GM21423 (cell line): ENCODE results near the gene FGF12.

Source experiments
- ATAC-seq: cut with Tn5 transposase; IDR thresholded peaks from one replicate; pipeline ENCODE4 v1.9.1; 2021; ENCODE audit warnings: mild to moderate bottlenecking, moderate library complexity; ENCODE audit not compliant: unreplicated experiment

Gene FGF12

GRCh38 chr3:192514081-192514753 lies 213.1 kb downstream of the FGF12 start:
- ATAC-seq, result no peak

GRCh38 chr3:192505731-192506130 lies 221.6 kb downstream of the FGF12 start:
- ATAC-seq, result no peak

DNA sequence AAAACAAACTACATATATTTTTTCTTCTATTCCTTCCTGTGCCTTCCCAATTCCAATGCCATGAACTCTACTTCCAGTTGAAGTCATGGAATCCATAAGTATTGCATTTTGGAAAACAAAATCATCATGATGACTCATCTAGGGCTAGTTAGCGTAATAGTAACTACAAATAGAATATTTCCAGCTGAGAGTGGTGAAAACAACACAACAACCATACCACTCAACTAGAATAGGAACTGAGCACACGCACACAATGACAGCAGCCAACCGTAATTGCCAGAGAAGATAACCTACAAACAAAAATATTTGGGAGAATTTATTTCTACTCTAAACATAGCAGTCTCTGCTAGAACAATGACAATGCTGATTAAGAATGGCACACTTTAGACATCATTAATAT lies 225.9 kb downstream of the FGF12 start:
- ATAC-seq, result no peak

DNA sequence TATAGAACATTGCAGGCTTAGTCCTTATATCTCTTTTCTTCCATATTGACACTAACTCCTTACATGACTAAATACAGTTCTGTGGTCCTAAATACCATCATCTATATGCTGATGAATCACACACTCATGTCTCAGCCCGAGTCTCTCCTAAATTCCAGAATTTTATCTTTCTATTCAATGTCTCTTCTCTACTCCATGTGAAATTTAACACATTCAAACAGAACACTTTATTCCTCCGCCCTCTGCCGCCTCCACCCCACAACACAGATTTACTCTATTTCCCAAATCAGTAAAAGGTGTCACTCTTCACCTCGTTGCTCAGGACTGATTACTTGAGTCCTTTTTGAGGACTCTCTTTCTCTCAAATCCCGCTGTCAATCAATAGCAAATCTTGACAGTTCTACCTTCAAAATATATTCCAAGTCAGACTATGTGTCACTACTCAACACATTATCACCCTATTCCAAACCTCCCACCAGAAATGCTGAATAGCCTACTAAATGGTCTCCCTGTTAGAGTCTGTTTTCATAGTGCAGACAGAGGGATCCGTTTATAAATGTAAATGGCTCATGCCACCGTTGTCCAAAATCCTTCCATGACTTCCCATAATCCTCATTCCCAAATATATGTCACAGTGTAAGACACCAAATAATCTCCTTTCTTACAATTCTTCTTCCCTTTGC lies 230.3 kb downstream of the FGF12 start:
- ATAC-seq, result no peak

- peak; percentile 88 for ATAC-seq
Observed at GRCh38 chr3:192494174-192494573, 233.2 kb downstream of the FGF12 start.

GRCh38 chr3:192490720-192491119 lies 236.6 kb downstream of the FGF12 start:
- ATAC-seq, result no peak

GRCh38 chr3:192489579-192489978 lies 237.8 kb downstream of the FGF12 start:
- ATAC-seq, result no peak

DNA sequence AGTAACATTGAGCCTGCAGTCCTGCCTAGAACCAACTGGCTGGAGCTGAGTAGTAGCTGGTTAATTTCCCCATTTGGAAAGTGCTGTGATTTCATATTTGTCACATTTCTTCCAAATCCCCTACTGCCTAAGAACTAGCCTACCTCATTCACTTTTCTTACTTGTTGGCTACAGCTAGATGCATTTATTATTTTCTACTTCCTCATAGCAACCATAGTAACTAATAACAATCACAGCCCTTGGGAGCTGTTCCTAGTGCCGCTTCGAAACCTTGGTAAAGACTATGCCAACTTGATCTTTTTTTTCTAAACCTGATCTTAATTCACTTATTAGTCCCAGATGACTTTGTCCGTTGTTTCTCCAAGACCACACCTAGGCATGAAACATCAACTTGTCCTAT lies 240.3 kb downstream of the FGF12 start:
- ATAC-seq, result no peak

- ATAC-seq, result no peak
Observed at GRCh38 chr3:192482809-192483208, 244.5 kb downstream of the FGF12 start.

GRCh38 chr3:192482391-192482790 lies 244.9 kb downstream of the FGF12 start:
- ATAC-seq, result no peak

- no peak for ATAC-seq
Observed at GRCh38 chr3:192481638-192482037, 245.7 kb downstream of the FGF12 start.

DNA sequence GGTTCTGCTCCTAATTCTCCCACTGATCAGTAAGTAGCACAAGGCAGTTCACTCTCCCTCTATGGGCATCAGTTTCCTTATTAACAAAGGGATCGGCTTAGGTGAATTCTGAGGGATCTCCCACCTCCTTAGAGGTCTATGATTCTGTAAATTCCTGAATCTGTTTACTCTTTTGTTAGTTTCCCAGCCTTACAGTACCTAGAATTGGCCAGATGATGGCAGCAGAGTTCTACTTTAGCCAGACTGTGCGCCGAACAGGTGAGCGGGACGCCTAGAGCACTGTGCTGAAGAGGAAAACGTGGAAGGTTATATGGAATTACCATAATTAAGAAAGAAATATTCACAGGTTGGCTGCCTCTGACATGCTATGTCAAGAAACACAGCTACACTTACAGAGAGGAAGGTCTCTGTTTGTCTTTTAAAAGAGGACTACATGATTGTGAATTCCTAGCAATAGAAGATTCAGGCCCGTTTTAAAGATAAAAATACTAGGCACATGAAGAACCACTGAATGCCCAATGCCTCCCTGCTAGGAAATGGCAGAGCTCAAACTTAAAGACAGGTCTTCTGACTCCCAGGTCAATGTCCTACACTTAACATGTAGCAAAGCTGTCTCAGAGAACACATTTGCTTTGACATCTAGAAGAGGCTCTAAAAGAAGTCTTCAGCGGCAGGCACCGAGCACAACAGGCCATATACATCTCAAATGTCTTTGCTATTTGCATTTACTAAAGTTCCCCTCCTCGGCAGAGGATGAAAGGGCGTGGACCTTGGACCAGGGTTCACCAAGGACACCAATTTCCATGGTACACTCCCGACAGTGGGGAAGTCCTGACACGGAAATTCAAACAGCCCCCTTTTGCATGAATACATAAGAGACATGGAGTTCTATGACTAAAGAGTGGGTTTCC lies 259.9 kb downstream of the FGF12 start:
- ATAC-seq, result peak; percentile 95

GRCh38 chr3:192449036-192449435 lies 278.3 kb downstream of the FGF12 start:
- no peak for ATAC-seq

DNA sequence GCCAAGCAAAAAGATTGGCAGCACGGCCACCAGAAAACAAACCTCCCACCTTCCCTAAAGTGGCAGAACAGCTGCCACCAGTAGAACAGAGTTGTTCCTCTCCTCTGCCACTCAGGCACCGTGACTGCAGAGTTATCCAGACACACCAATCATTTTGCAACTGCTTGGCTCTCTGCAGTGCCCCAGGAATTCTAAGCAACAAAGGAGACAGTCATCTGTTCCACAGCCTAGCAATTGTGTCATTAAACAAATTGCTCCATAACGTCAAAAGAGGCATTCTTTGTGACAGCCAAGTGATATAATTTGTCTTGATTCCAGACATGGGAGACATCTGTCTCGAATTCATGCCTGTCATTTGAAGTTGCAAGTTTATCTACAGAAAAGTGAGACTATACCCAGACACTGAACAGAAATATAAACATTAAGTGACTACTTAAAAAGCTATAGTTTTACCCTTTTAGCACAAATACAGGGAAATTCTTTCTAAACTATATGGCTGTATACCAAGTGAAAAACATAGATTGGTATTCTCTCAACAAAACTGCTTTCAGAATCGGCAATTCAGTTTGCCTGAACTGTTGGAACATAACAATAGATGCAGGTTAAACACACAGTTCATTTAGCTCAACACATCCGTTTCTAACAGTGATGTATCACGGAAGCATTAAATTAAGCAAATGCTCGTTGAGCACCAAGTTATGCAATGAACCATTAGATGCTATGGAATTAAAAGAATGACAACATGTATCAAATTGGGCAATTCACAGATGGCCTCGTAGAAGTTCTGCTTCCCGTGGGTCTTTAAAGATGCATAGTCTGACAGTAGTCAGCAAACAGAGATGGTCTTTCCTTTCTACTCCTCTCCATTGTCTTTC lies 281.3 kb downstream of the FGF12 start:
- ATAC-seq, result no peak

- no peak for ATAC-seq
Observed at GRCh38 chr3:192444791-192445106, 282.6 kb downstream of the FGF12 start.

DNA sequence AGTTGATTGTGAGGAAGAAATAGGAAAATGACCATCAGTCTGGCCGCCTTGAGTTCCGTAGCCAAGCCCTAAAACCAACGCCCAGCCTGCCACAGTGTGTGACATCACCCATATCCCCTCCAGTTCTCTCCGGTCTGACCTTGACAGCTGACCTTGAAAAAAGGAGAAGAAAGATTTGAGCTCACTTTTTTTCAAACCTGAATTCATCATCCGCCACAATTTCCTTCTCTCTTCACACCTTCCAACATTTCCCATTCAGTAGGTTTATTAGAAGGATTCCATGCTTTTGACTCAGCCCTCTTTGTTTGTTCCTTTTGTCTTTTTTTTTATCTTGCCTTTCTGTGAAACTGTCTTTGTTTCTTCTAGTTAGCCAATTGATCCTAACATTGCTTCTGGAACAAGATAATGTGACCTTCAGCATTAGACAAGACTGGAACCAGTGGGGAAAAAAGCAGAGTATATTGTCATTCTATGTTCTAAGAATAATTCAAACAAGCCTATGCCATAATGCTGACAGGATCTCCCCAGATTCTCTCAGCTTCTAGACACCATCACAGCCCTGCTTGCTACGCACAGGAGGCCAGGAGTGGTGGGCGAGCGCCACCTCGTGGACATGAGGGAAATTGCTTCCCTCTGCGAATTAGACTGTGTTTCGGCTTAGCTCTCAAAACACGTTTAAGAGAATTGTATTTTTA lies 283.1 kb downstream of the FGF12 start:
- peak; percentile 94 for ATAC-seq

DNA sequence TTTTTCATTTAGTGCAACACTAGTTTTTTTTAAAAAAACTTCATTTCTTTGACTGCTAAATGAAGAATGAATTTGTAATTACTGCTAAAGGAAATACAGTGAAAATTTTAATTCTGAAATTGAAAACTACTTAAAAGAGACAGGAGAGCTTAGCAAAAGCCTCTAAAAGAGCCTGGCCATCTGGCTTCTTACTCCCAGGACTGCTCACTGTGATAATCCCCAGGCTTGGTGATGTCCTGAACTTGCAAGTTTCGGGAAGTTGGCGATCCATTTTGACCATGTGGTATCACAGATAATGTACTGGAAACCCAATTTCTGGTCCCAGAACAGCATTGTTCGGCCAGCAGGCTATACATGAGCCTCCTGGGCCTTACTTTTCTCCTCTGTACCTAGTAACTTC lies 292.1 kb downstream of the FGF12 start:
- no peak for ATAC-seq

DNA sequence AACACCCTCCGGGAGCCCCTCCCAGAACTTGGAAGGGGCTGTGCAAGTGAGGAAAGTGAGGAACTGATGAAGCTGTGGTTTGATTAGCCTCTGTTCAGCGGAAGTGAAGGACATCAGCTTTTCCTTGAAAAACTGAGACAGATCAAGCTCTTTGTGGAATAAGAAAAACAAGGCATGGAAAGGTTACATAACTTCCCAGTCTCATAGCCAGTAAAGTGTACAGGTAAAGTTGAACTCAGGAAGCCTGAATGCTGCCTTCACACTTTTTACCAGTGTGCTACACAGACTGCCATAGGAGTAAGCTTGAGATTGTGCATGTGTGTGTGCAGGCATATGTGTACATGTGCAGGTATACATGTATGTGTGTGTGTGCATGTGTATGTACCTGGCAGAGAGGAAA lies 293.2 kb downstream of the FGF12 start:
- no peak for ATAC-seq

DNA sequence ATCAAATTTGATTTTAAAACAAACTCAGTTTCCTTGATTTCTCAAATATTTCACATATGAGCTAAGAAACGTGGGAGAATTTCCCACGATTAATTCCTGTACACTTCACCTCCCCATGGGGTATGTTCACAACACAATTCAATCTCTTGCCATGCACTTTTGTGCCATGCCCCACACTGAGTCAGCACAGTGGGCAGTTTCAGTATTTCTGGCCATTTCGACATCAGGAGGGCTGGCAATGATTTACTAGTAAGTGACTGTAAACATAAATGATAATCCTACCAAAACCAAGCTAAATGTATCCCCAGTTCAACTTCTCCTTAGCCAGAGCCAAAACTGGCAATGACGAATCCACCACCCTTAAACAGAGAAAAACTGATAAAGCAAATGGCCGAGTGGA lies 293.6 kb downstream of the FGF12 start:
- no peak for ATAC-seq

GRCh38 chr3:192422997-192423342 lies 304.4 kb downstream of the FGF12 start:
- ATAC-seq, result no peak
